Left hindlimb (tissue), 1 donor: ENCODE measurements around the gene RSPO3.
"Not testable (repeated sequence)": the region's sequence is repeated elsewhere in the genome, so short reads cannot be mapped to it uniquely, and the experiment has no call there.

Source experiments
- DNase-seq: peaks from one replicate; pipeline ENCODE4 v3.0.0-alpha.2; 2018

Gene RSPO3, protein sequence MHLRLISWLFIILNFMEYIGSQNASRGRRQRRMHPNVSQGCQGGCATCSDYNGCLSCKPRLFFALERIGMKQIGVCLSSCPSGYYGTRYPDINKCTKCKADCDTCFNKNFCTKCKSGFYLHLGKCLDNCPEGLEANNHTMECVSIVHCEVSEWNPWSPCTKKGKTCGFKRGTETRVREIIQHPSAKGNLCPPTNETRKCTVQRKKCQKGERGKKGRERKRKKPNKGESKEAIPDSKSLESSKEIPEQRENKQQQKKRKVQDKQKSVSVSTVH

DNA sequence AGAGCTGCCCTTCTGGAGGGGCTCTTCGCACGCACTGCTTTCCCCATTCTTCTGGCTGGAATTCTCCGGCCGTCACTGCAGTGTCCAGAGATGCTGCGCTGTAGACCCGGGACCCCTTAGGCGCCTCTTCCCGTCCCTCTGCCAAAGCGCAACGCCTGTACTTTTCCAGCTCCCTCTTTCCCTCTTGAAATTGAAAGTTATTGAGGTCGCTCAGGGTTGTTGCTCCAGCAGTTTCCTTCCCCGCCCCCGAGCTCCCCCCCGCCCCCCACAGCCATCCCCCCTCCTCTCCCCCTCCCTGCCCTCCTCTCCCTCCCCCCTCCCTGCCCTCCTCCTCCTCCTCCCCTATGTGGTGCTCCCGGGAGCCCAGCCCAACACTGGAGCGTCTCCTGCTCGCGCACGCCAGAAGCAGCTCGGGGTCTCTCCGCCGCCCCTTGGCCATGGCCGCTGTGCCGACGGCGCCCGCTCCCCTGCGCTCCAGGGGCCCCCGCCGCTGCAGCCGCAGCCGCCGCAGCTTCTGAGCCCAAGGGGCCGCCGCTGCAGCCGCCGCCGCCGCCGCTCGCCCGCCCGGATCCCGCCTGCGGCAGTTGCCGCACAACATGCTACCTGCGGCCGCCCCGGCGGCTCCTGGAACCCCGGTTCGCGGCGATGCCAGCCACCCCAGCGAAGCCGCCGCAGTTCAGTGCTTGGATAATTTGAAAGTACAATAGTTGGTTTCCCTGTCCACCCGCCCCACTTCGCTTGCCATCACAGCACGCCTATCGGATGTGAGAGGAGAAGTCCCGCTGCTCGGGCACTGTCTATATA is at the start of gene RSPO3:
Gene RSPO3 (plus strand): TSS at position 374 of the 804 bp plus-strand sequence. CDS start 522 bp downstream, outside the sequence.
- DNase-seq = peak; percentile 84

DNA sequence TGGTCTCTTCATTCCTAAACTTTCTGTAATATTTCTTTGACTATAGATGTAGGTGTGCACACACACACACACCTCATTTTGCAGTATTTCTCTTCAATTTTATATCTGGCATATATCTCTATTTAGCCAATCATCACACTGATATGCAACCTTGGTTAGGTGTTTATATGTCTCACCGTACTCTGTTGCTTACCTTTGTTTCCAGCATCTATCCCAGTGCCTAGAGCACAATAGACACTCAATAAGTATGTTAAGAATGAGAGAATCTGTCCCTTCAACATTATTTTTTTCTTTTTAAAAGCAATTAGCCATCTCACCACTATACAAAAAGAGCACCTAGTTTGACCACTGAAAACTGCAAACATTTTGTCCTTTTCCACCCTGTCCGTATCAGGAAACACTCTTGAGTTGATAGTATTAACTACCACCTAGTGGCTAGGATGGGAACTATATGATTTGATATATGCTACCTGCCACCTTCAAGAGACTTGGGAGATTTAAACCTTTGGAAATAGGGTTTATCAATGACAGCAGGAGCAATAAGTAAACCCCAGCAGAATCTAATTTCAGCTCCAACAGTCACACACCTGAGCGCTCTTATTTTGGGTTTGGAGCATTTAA is 48.7 kb upstream of the RSPO3 start:
- DNase-seq = no peak

DNA sequence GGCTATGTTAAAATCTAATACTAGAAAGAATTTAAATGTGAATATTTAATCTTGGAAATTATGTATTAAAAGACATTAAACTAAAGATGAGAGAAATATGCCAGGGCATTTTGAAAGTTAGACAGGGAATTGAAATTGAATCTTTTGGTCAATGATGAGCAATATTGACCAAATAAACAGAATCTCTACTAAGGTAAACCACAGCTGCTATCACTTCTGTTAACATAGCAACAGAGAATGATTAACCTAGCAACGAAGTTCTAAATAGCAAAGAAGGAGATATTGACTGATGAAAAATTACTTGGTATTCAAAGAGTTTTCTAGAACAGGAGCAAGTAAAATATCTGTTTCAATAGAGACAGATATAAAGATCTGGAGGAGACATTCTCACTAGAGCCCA is 45.2 kb upstream of the RSPO3 start:
- no peak for DNase-seq

DNA sequence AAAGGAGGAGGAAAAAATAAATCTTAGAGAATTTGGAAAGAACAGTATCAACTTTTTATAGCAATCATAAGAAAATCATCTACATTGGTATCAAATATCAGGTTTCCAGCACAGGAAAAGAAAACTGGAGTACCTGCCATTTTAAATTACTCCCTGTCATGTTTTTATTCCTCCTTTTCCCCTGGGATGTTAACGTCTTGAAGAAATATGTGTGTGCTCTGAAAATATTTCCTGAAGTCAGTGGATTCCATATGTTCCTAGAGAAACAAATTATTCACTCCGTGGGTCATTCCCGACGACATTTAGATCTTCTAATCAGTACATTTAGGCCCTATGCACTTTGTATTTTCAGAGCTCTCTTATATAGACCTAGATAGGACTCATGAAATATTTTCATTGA is 42.0 kb upstream of the RSPO3 start:
- no peak for DNase-seq

DNA sequence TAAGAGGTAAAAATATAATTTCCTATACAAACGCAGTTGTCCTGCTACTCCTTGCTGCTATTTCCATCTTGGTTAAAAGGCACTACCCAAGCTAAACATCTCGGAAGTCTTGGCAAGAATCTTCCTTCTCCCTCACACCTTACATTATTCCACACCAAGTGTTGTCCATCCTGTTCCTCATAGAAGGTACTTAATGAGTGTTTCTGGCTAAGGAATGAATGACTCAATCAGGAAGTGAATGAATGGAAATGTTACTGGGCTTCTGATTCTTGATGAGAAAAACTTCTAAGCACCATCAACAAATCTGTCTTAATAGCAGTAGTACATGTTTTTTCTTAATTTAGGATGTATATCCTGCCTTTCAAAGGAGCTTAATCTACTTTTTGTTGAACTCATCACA is 40.6 kb upstream of the RSPO3 start:
- DNase-seq = no peak

DNA sequence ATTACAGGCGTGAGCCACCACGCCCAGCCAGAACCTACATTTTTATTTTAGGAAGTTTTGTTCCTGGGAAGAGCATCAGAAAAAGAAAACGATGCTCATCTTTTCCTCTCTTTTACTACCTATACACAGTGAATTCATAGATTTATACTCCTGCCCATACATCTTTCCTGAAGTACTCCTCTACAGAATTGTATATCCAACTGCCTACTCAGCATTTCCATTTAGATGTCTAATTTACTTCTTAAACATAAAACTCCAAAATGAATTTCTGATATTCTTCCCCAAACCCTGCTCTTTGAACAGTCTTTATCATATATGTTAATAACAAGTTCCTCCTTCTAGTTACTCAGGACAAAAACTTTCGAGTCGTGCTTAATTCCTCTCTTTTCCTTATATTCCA is 39.8 kb upstream of the RSPO3 start:
- no peak for DNase-seq

DNA sequence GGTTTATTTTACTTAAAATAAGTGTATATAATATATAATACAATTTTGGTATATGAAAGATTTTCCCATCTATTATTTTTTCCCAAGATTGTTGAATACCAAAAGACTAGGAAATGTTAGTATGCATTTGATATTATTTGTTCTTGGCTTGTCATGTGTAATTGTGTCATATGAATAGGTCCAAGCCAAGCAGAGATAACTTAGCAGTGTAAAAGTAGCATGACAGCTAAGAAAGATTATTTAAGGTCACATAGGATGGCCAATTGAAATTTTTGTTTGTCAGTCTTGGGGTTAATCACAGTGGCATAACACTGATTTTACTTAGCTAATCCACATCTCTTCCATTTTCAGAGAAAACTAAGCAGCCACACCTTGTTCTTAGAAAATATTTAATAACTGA is 38.8 kb upstream of the RSPO3 start:
- DNase-seq = no peak

DNA sequence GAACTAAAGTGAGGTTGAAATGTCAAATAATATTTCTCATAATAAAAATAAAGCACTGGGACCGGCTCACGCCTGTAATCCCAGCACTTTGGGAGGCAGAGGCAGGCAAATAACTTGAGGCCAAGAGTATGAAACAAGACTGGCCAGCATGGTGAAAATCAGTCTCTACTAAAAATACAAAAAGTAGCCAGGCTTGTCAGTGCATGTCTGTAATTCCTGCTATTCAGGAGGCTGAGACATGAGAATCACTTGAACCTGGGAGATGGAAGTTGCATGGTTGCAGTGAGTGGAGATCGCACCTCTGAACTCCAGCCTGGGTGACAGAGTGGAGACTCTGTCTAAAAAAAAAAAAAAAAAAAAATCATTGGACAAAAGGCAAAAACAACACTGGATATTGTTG is 38.4 kb upstream of the RSPO3 start:
- no peak for DNase-seq

DNA sequence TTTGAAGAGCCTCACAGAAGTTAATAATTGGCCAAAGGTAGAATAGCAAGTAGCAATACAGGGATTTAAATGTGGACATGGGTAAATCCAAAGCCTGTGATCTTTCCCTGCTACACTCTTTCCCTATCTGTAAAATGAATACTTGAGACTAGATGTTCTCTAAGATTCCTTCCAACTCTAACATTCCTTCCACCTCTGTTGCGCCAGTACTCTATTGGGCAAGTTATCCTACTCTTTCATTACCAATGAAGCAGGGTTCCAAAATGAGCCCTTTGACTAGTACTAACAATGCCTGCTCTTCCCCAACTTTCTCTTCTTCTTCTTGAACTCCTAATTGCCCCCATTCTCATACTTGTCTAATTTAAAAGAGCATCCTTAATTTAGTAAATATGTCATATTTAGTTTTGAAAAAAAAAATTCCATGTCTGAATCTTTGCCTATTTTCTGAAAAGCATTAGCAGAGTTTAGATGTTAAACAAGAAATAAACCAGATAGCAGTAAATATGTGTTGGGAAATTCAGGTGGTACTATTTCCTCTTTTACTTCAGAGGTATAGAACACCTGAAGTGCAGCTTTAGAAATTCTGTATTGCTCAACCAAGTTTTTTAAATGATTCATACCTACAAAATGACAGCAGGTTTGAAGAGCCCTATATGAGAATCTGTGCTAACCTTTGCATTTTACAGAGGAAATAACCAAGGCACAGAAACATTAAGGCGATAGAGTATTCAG is 35.1 kb upstream of the RSPO3 start:
- no peak for DNase-seq

DNA sequence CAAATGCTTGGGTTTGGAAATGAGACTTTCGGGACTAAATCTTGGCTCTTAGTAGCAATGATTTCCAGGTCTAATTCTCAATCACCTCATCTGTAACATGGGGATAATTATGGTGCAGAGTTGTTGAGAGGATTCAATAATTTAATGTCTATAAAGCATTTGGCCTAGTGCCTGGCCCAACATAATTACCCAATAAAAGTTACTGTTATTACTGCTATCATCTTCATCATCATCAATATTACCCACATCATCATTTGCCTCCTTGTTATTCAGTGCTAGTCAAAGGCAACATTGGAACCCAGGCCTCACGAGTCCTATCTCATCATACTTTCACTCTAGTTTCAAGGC is 34.5 kb upstream of the RSPO3 start:
- DNase-seq = no peak

DNA sequence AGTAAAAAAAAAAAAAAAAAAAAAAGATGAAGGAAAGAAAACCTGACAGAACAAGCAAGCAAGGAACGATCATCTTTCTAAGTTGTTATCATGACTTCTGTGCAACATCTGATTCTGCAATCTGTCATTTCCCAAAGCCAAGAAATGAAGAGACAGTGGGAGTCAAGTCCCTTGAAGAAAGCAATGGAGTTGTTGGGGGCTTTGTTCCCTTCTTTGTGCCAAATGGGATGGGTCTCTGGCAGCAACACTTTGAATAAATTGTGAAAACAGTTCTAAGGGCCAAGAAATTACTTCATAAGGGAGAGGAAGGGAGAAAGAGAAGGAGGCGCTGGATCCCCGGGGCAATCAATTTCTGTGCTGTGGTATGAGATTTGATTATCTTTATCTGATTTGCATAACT is 33.3 kb upstream of the RSPO3 start:
- DNase-seq = no peak

DNA sequence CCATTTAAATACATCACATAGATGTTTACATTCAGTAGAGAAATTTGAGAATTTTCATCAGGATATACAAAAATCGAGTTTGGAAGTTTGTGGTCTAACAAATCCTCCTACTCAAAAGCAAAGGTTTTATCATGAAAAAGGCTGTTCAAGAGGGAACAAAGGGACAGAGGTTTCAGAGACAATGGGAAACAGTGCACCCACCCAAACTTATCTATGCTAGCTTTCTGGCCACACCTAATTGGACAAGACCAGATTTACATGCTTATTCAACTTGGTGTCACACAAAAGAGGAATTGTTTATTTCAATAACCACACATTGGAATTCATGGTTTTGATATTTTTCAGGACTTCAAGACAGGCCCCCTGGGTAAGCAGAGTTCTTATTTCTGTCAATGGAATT is 28.4 kb upstream of the RSPO3 start:
- no peak for DNase-seq

DNA sequence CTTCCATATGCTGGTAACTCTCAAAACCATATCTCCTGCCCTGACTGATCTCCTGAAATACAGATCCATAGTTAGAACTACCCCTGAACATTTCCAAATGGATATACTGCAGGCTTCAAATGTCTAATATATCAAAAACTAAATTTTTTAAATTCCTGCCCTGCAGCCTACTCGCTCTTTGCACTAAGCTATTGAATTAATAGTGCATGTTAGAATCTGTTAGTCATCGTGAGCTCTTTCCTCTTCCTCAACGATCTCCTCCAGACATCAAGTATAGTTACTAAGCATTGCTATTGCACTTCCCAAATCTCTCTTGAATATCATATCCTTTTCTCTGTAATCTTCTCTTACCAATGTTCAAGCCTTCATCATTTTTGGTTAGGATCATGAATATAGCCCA is 26.0 kb upstream of the RSPO3 start:
- DNase-seq = no peak

DNA sequence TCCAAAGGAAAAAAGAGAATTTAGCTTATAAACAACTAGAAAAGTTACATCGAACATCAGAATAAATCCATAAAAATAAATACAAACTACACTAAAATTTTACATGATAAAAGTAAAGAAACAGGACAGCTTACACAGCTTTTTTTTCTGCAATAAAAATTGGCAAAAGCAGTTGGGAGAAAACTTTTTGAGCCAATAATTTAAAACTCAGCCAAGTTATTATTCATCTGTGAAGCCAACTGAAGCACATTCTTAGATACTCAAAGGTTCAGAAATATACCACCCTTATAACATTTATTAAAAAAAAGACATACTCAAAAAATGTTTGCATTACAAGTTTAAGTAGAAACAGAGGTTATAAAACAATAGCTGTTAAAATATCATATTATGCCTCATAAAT is 23.7 kb upstream of the RSPO3 start:
- no peak for DNase-seq

DNA sequence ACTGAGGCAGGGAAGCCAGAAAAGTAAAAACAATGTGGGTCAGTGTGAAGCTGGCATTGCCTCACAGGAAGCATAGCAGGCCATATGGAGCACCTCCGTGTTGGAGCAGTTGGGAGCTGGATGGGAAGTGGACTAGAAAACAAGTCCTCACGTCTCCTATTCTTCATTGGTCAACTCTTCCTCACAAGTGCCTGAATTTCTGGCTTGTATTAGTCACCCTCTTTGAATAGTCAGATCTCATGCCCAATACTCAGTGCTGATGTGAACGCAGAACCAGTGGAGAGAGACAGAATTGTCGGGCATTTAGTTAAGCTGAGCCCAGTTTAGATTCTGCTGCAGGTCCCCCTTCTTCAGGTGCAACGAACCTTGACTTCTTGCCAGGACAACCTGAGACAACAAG is 22.3 kb upstream of the RSPO3 start:
- DNase-seq = no peak

DNA sequence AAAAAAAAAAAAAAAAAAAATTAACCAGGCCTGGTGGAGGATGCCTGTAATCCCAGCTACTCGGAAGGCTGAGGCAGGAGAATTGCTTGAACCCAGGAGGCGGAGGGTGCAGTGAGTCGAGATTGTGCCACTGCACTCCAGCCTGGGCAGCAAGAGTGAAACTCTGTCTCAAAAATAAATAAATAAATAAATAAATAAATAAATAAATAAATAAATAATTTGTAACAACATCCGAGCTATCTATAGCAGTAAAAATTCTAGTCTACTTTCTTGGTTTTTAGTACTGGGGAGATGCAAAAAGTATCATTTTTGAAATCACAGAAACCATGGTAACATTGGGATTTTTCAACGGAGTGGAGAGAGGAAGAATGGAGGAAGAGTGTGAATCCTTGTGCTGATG is 21.0 kb upstream of the RSPO3 start:
- not testable (repeated sequence) for DNase-seq

DNA sequence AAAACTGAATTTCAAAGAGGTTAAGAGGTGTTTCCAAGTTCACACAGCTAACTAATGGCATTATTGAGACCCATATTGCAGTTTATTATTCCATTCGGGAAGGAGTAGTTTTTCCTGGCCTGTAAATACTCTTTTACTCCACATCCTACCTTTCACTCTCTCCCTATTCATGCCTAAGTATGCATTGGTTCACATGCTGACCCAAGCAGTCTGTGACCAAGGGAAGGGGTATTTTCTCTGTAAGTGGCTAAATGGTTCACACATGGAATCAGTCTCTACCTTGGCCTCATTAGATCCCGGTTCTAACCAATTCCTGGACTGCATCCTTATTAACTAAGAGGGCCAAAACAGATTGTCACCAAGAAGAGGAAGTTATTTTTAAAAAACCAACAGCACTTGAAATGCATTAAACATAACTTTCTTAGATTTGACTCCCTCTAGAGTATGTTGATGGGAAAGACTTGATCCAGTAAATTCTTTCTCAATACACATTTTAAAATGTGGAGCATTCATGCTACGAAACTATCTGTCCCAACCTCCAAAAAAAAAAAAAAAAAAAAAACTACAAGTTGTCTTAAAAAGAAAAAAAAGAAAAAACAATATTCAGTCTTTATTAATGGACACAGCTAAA is 17.8 kb upstream of the RSPO3 start:
- no peak for DNase-seq

DNA sequence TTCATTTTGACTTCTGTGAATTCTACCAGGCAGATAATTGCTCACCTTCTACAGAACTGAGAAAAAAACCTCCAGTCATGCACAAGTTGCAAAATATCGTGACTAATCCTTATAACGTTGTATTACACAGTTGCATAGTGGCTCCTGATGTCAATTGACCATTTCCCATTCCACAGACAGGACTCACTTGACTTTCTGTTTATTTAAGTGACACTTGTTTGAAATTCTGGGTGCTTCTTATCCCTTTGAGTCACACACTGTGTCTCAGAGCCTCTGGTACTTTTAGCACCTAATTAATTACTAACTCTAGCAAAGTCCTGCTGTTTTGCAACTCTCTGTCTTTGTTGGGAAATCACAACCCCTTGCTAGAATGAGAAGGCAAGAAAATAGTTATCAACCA is 16.2 kb upstream of the RSPO3 start:
- DNase-seq = no peak

DNA sequence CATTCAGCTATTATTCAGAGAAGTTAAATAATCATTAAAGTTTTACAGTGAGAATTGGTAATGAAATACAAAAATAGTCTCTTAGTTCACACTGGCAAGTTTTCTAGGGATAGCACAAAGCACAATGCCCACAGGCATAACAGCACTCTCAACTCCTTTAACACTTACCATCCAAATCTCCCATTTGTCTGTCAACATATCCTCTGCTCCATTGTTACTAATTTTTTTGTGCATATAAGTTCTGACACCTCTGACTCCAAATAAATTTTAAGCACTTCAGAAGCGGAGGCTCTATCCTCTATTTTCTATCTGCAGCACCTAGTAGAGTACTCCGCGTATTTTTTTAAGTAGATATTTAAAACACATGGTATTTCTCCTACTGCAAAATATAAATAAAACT is 15.6 kb upstream of the RSPO3 start:
- DNase-seq = no peak

DNA sequence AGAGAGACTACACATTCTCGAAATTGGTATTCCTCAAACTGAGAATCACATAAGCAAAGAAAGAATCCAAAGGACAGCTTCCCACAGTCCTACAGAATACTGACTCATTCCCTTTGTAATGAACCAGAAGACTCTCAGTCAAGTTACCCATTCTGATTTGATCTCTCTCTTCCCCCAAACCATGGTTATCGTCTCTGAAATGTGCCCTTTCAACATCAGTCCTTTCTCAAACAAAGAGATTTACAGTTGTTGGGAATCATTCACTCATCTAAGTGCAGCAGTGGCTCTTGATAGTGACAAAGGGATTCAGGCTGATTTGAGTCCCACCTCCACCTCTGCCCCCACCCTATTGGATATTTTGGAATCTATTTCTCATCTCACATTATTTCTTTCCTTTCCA is 15.0 kb upstream of the RSPO3 start:
- no peak for DNase-seq

DNA sequence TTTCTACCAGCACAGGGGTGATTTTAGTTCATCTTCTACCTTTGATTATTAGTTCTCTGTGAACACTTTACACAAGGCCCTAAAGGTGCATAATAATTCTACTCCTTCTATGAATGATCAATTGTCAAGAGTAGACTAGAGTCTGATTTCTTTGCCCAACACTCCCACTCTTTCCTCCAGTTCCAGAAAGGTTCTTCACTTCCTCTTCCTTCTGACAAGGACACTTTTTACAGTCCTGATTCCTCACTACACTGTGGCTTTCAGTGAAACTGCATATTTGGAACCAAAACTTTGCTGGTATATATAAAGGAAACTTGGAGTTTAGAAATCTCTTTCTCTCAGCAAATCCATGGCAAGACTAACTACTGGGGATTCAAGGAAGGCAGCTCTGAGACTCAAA is 10.6 kb upstream of the RSPO3 start:
- no peak for DNase-seq

DNA sequence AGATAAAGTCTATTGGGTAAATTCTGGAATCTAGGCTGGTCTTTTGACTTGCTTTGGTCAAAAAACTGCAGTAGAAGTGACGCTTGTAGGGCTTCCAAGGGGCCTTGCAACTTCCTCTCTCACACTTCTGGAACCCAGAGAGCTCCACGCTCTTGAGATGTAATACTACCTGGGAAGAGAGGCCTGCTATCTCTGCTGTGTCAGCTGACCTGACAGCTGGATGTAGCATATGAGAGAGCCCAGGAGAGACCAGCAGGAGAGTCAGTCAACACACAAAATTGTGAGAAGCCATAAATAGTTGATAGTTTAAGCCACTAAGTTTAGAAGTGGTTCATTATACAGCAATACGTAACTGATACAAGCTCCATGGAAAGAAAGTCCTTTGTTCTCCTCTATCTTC is 7.8 kb upstream of the RSPO3 start:
- DNase-seq = no peak

DNA sequence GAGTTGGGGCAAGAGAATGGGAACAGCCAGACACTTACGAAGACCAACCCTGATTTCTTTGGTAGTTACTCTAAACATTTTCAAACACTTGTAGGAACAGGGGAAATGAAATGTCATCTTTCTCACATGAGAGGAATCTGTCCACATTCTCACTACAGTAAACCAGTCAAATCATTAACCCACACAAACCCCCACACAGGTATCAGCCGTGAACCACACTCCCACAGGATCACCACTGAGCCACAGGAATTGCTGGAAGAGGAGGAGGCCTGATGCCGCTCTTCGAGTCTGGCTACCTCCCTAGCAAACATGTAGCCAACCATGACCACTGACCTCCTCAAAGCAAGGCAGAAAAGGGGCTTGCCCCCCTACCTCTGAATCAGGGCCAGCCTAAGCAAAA is 6.9 kb upstream of the RSPO3 start:
- no peak for DNase-seq
